Measurements from ENCODE around the gene ISCU. TPM values are rescaled to one million over a fixed set of nuclear protein-coding genes. Genes with fewer than 3 reads are reported as not detected.

Gene ISCU
- total RNA-seq, 2 donors from 2014 or later = 82.7 to 160 TPM

- intact Hi-C loops (cut with DNase I) = no loop called here
Observed at GRCh38 chr12:108560752-108561719, 1.4 kb upstream of the ISCU start, which contains the start of gene SART3. TSS of gene SART3 (minus strand) at chr12:108561173. CDS start at chr12:108561154, 19 bp downstream.

GRCh38 chr12:108561852-108562347 is 496 bp upstream of the ISCU start:
- ATAC-seq (peak; percentile 0), DNase-seq (no peak)
- Histone ChIP-seq H3K27me3 (no peaks in the 10 kb centered on the region), H3K27ac (peak overlapping the region; percentile 83 to 93 (median 88)), H3K9me3 (no peaks in the 10 kb centered on the region), H3K4me3 (peak overlapping the region in 1 of 2 donors; percentile 85), H3K4me1 (peaks cover 54% of the 10 kb centered on the region), H3K36me3 (replicated peaks in 1 of 2; ENCODE audit: insufficient read depth in 1 of 2, low read depth in 2 of 2) (no peaks in the 10 kb centered on the region)
- TF ChIP-seq POLR2A (IDR thresholded peaks at IDR 0.05) = no peak
- WGBS, 2 donors = 1 to 2% methylated on average over 10 to 20 of the region's 20 CpGs
- intact Hi-C loops (cut with DNase I) = no loop called here

More at GRCh38 chr12:108560752-108561719, 1.4 kb upstream of the ISCU start, which contains the start of gene SART3:
- peaks cover 45% of the 10 kb centered on the region for H3K4me1 ChIP-seq
- peak within 1 kb of the TSS; percentile 83 to 93 (median 88) for H3K27ac ChIP-seq
- TF ChIP-seq CTCF (IDR thresholded peaks at IDR 0.05) (no peak), POLR2A (IDR thresholded peaks at IDR 0.05) (peak in 2 of 3 donors; percentile 68 to 71)
- H3K4me3 ChIP-seq = peak within 1 kb of the TSS; percentile 93 to 95
- H3K9me3 ChIP-seq = no peaks in the 10 kb centered on the region
- DNase-seq (peak; percentile 74 to 88 (median 78)), ATAC-seq (peak; percentile 79)
- WGBS, 2 donors = 0% methylated on average over 41 to 57 of the region's 57 CpGs
- no peaks in the 10 kb centered on the region for H3K36me3 ChIP-seq (replicated peaks in 1 of 2; ENCODE audit: insufficient read depth in 1 of 2, low read depth in 2 of 2)
- no peaks in the 10 kb centered on the region for H3K27me3 ChIP-seq

GRCh38 chr12:108563136-108563803 is 874 bp downstream of the ISCU start:
- Histone ChIP-seq H3K27ac (peak overlapping the region; percentile 70 to 93 (median 88)), H3K27me3 (no peaks in the 10 kb centered on the region), H3K9me3 (no peaks in the 10 kb centered on the region), H3K4me1 (peaks cover 55% of the 10 kb centered on the region), H3K4me3 (peak overlapping the region; percentile 55 to 85), H3K36me3 (replicated peaks in 1 of 2; ENCODE audit: insufficient read depth in 1 of 2, low read depth in 2 of 2) (peaks cover 0 to 4% of the 10 kb centered on the region in 2 donors)
- intact Hi-C loops (cut with DNase I) = no loop called here
- 0 to 1% methylated on average over 10 to 14 of the region's 14 CpGs for WGBS, 2 donors
- DNase-seq (peak; percentile 73 to 87 (median 80)), ATAC-seq (peak; percentile 18)
- TF ChIP-seq POLR2A (IDR thresholded peaks at IDR 0.05) (peak in 1 of 3 donors; percentile 32), CTCF (IDR thresholded peaks at IDR 0.05) (peak; percentile 52 to 86 (median 81))

- intact Hi-C loops (cut with DNase I) = no loop called here
- DNase-seq = no peak
Observed at GRCh38 chr12:108563804-108564151, 1.4 kb downstream of the ISCU start.

More at GRCh38 chr12:108563804-108564151, 1.4 kb downstream of the ISCU start:
- Histone ChIP-seq H3K27me3 (no peaks in the 10 kb centered on the region), H3K4me1 (peaks cover 53% of the 10 kb centered on the region), H3K27ac (peak overlapping the region in 1 of 4 donors; percentile 93), H3K9me3 (no peaks in the 10 kb centered on the region), H3K36me3 (replicated peaks in 1 of 2; ENCODE audit: insufficient read depth in 1 of 2, low read depth in 2 of 2) (peaks cover 0 to 4% of the 10 kb centered on the region in 2 donors), H3K4me3 (no peak overlapping the region)
- no peak for TF ChIP-seq POLR2A (IDR thresholded peaks at IDR 0.05)
- TF ChIP-seq CTCF (IDR thresholded peaks at IDR 0.05) = no peak
- 4 to 5% methylated on average over 1 of the region's 1 CpG for WGBS, 2 donors
- no peak for ATAC-seq

Measured in body of pancreas (tissue), 4 donors.